NCI-H82 (cell line): ENCODE results near the gene THBS3.
A peak's percentile ranks its signal among the peaks of the same experiment; 100 is the strongest.
"Not testable (repeated sequence)": the region's sequence is repeated elsewhere in the genome, so short reads cannot be mapped to it uniquely, and the experiment has no call there.

Source experiments
- DNase-seq: peaks from one replicate; lab custom pipeline; 2025; lab: John Stamatoyannopoulos, UW

Gene THBS3

GRCh38 chr1:155235375-155235774, 27.7 kb upstream of the THBS3 start:
- not testable (repeated sequence) for DNase-seq

GRCh38 chr1:155233502-155233901, 25.8 kb upstream of the THBS3 start:
- not testable (repeated sequence) for DNase-seq

- not testable (repeated sequence) for DNase-seq
Measured at GRCh38 chr1:155232001-155232978, 24.6 kb upstream of the THBS3 start.

- DNase-seq: not testable (repeated sequence)
Measured at GRCh38 chr1:155231302-155231701, 23.6 kb upstream of the THBS3 start.

GRCh38 chr1:155228096-155228427, 20.4 kb upstream of the THBS3 start:
- DNase-seq: no peak

GRCh38 chr1:155227261-155228095, 19.8 kb upstream of the THBS3 start:
- DNase-seq: peak; percentile 100

- DNase-seq: peak; percentile 86
Measured at GRCh38 chr1:155226910-155227260, 19.2 kb upstream of the THBS3 start.

GRCh38 chr1:155226188-155226909, 18.7 kb upstream of the THBS3 start:
- peak; percentile 92 for DNase-seq

- not testable (repeated sequence) for DNase-seq
Measured at GRCh38 chr1:155225404-155225759, 17.7 kb upstream of the THBS3 start.

GRCh38 chr1:155223047-155223446, 15.3 kb upstream of the THBS3 start:
- DNase-seq: no peak

- DNase-seq: not testable (repeated sequence)
Measured at GRCh38 chr1:155220211-155220965, 12.7 kb upstream of the THBS3 start.

GRCh38 chr1:155219592-155220031, 11.9 kb upstream of the THBS3 start:
- peak; percentile 59 for DNase-seq

- peak; percentile 89 for DNase-seq
Measured at GRCh38 chr1:155218854-155219591, 11.3 kb upstream of the THBS3 start.

GRCh38 chr1:155214702-155215101, 7.0 kb upstream of the THBS3 start:
- not testable (repeated sequence) for DNase-seq

- not testable (repeated sequence) for DNase-seq
Measured at GRCh38 chr1:155212051-155212440, 4.3 kb upstream of the THBS3 start.

GRCh38 chr1:155211381-155212050, 3.8 kb upstream of the THBS3 start:
- DNase-seq: not testable (repeated sequence)

GRCh38 chr1:155210314-155211104, 2.8 kb upstream of the THBS3 start:
- no peak for DNase-seq

GRCh38 chr1:155209312-155209721, 1.6 kb upstream of the THBS3 start:
- no peak for DNase-seq
